Mesenchymal stem cell (in vitro differentiated cells and primary cell): ENCODE data around the gene TTC9C.

ENCODE experiments used
- DNase-seq: peaks from one replicate; pipeline ENCODE4 v3.0.0-alpha.2; 2013
- H2AFZ ChIP-seq: one replicate; pipeline ENCODE4 v1.6.1; 2013; ENCODE audit warnings: low read depth, mild to moderate bottlenecking, control low read depth, inconsistent platforms, low read length, moderate library complexity
- H2AK5ac ChIP-seq: 2 replicates; pipeline ENCODE4 v1.6.1; 2013; ENCODE audit warnings: low read length, moderate library complexity, mild to moderate bottlenecking, inconsistent platforms; ENCODE audit not compliant: severe bottlenecking
- H2BK120ac ChIP-seq: one replicate; pipeline ENCODE4 v1.6.1; 2013; ENCODE audit warnings: low read depth, mild to moderate bottlenecking, inconsistent platforms, low read length, moderate library complexity
- H2BK12ac ChIP-seq, 2 experiments: one replicate each; pipeline ENCODE4 v1.6.1; 2013; ENCODE audit warnings: inconsistent platforms in 2 of 2, low read length in 2 of 2, mild to moderate bottlenecking in 2 of 2, moderate library complexity in 2 of 2, control low read depth in 1 of 2
- H2BK15ac ChIP-seq: one replicate; pipeline ENCODE4 v1.6.1; 2013; ENCODE audit warnings: mild to moderate bottlenecking, low read depth, inconsistent platforms; ENCODE audit not compliant: poor library complexity, severe bottlenecking
- H2BK5ac ChIP-seq: 2 replicates; pipeline ENCODE4 v1.6.1; 2013; ENCODE audit warnings: low read depth, mild to moderate bottlenecking, low read length, control low read depth, inconsistent platforms; ENCODE audit not compliant: poor library complexity, severe bottlenecking
- H3K14ac ChIP-seq, 2 experiments: one replicate each; pipeline ENCODE4 v1.6.1; 2013; ENCODE audit warnings: inconsistent platforms in 2 of 2, low read length in 2 of 2, control low read depth in 1 of 2, mild to moderate bottlenecking in 1 of 2, moderate library complexity in 1 of 2
- H3K18ac ChIP-seq, 2 experiments: one replicate each; pipeline ENCODE4 v1.6.1; 2013; ENCODE audit warnings: inconsistent platforms in 2 of 2, low read length in 2 of 2, control low read depth in 1 of 2, low read depth in 1 of 2, mild to moderate bottlenecking in 1 of 2
- H3K23ac ChIP-seq, 2 experiments: one replicate each; pipeline ENCODE4 v1.6.1; 2013; ENCODE audit warnings: inconsistent platforms in 2 of 2, low read length in 2 of 2, mild to moderate bottlenecking in 2 of 2, moderate library complexity in 2 of 2, control low read depth in 1 of 2
- H3K27ac ChIP-seq: 2 replicates; pipeline ENCODE4 v1.5.1; 2013; ENCODE audit warnings: mild to moderate bottlenecking, moderate library complexity, low read length, control low read depth, inconsistent platforms; ENCODE audit not compliant: poor library complexity, severe bottlenecking
- H3K27me3 ChIP-seq, 2 experiments: 2 replicates each; pipeline versions ENCODE4 v1.6.1 to v1.7.0; 2013; ENCODE audit warnings: low read length in 2 of 2, mild to moderate bottlenecking in 2 of 2, moderate library complexity in 2 of 2, control low read depth in 1 of 2, inconsistent platforms in 1 of 2; ENCODE audit not compliant: control insufficient read depth in 1 of 2, insufficient read depth in 1 of 2
- H3K36me3 ChIP-seq, 2 experiments: 2 replicates each; pipeline versions ENCODE4 v1.6.1 to v1.7.0; 2013; ENCODE audit warnings: low read length in 2 of 2, control low read depth in 1 of 2, inconsistent platforms in 1 of 2, low read depth in 1 of 2, mild to moderate bottlenecking in 1 of 2; ENCODE audit not compliant: insufficient read depth in 2 of 2, control insufficient read depth in 1 of 2
- H3K4ac ChIP-seq, 2 experiments: one replicate each; pipeline ENCODE4 v1.6.1; 2013; ENCODE audit warnings: inconsistent platforms in 2 of 2, low read length in 2 of 2, mild to moderate bottlenecking in 2 of 2, moderate library complexity in 2 of 2, control low read depth in 1 of 2, low read depth in 1 of 2
- H3K4me1 ChIP-seq: 2 replicates; pipeline ENCODE4 v1.6.1; 2013; ENCODE audit warnings: low read depth, low read length, control low read depth; ENCODE audit not compliant: control insufficient read depth, insufficient read depth
- H3K4me2 ChIP-seq: 2 replicates; pipeline ENCODE4 v1.6.1; 2013; ENCODE audit warnings: low read length, mild to moderate bottlenecking, inconsistent platforms; ENCODE audit not compliant: poor library complexity, severe bottlenecking
- H3K4me3 ChIP-seq, 2 experiments: 2 replicates each; pipeline versions ENCODE4 v1.5.1 to v1.7.0; 2013; ENCODE audit warnings: low read length in 2 of 2, mild to moderate bottlenecking in 2 of 2, control low read depth in 1 of 2, low read depth in 1 of 2; ENCODE audit not compliant: insufficient read depth in 1 of 2
- H3K79me1 ChIP-seq: replicated peaks from 2 replicates; pipeline ENCODE4 v1.6.1; 2013; ENCODE audit warnings: mild to moderate bottlenecking, control low read depth, low read length, inconsistent platforms; ENCODE audit not compliant: poor library complexity, severe bottlenecking
- H3K9ac ChIP-seq: 2 replicates; pipeline ENCODE4 v1.7.0; 2013; ENCODE audit warnings: mild to moderate bottlenecking, low read length, moderate library complexity
- H3K9me3 ChIP-seq: 2 replicates; pipeline ENCODE4 v1.7.0; 2013; ENCODE audit warnings: mild to moderate bottlenecking, low read length; ENCODE audit not compliant: control insufficient read depth
- H4K8ac ChIP-seq: one replicate; pipeline ENCODE4 v1.6.1; 2013; ENCODE audit warnings: inconsistent platforms, mild to moderate bottlenecking, low read length, moderate library complexity
- H4K91ac ChIP-seq: one replicate; pipeline ENCODE4 v1.6.1; 2013; ENCODE audit warnings: mild to moderate bottlenecking, low read length, inconsistent platforms
- WGBS: methylation state at CpG from one replicate; pipeline ENCODE4 v1.1.7; 2013; ENCODE audit warnings: mixed read lengths; 5-methylcytosine and 5-hydroxymethylcytosine counted together

TTC9C gene

GRCh38 chr11:62705413-62705812 lies 22.9 kb upstream of the TTC9C start:
- no peak overlapping the region for H2BK5ac ChIP-seq
- H2BK12ac ChIP-seq, result peak overlapping the region in 1 of 2 experiments; percentile 1
- H3K4me2 ChIP-seq, result peak overlapping the region; percentile 68
- peaks cover 33% of the 10 kb centered on the region for H3K4me1 ChIP-seq
- peak overlapping the region in 1 of 2 experiments; percentile 91 for H3K4me3 ChIP-seq
- peaks cover 35 to 36% of the 10 kb centered on the region in 2 experiments for H3K36me3 ChIP-seq
- WGBS, result 78% methylated on average over 7 of the region's 7 CpGs
- H3K14ac ChIP-seq, result peak overlapping the region in 1 of 2 experiments; percentile 8
- H3K9me3 ChIP-seq, result no peaks in the 10 kb centered on the region
- H3K27me3 ChIP-seq, result no peaks in the 10 kb centered on the region
- peak overlapping the region; percentile 82 for H3K27ac ChIP-seq
- H3K79me1 ChIP-seq, result peaks cover 18% of the 10 kb centered on the region
- H3K4ac ChIP-seq, result no peak overlapping the region
- H3K9ac ChIP-seq, result peak overlapping the region; percentile 98
- H2BK15ac ChIP-seq, result no peak overlapping the region
- H2BK120ac ChIP-seq, result no peak overlapping the region
- no peak for DNase-seq
- no peak overlapping the region for H2AK5ac ChIP-seq
- peak overlapping the region in 1 of 2 experiments; percentile 19 for H3K18ac ChIP-seq
- H4K91ac ChIP-seq, result peak overlapping the region; percentile 81
- H3K23ac ChIP-seq, result peak overlapping the region in 1 of 2 experiments; percentile 63
- no peak overlapping the region for H4K8ac ChIP-seq
- no peak overlapping the region for H2AFZ ChIP-seq

GRCh38 chr11:62705880-62706849 lies 22.1 kb upstream of the TTC9C start:
- H4K91ac ChIP-seq, result no peak overlapping the region
- peak overlapping the region; percentile 98 for H3K9ac ChIP-seq
- H3K4me1 ChIP-seq, result peaks cover 33% of the 10 kb centered on the region
- peak overlapping the region; percentile 6 for H2AK5ac ChIP-seq
- no peak overlapping the region for H2BK5ac ChIP-seq
- H2BK120ac ChIP-seq, result no peak overlapping the region
- no peaks in the 10 kb centered on the region for H3K9me3 ChIP-seq
- H3K18ac ChIP-seq, result peak overlapping the region; percentile 56 to 79
- H2BK12ac ChIP-seq, result no peak overlapping the region
- peaks cover 36 to 37% of the 10 kb centered on the region in 2 experiments for H3K36me3 ChIP-seq
- peak overlapping the region; percentile 21 for H2AFZ ChIP-seq
- no peaks in the 10 kb centered on the region for H3K27me3 ChIP-seq
- peak overlapping the region; percentile 55 for H4K8ac ChIP-seq
- peak overlapping the region; percentile 82 for H3K27ac ChIP-seq
- peaks cover 18% of the 10 kb centered on the region for H3K79me1 ChIP-seq
- peak overlapping the region in 1 of 2 experiments; percentile 34 for H3K4ac ChIP-seq
- peak overlapping the region; percentile 60 for H2BK15ac ChIP-seq
- peak overlapping the region in 1 of 2 experiments; percentile 2 for H3K23ac ChIP-seq
- H3K4me2 ChIP-seq, result peak overlapping the region; percentile 93
- peak overlapping the region in 1 of 2 experiments; percentile 5 for H3K14ac ChIP-seq
- WGBS, result 4% methylated on average over 73 of the region's 73 CpGs
- peak; percentile 95 for DNase-seq
- peak overlapping the region; percentile 77 to 91 for H3K4me3 ChIP-seq

GRCh38 chr11:62706850-62707247 lies 21.4 kb upstream of the TTC9C start:
- Histone ChIP-seq H3K23ac (no peak overlapping the region), H3K79me1 (peaks cover 18% of the 10 kb centered on the region), H3K9me3 (no peaks in the 10 kb centered on the region), H2BK12ac (no peak overlapping the region), H3K18ac (peak overlapping the region; percentile 56 to 62), H3K9ac (peak overlapping the region; percentile 79), H3K27me3 (no peaks in the 10 kb centered on the region), H2AFZ (no peak overlapping the region), H2BK5ac (no peak overlapping the region), H4K91ac (no peak overlapping the region), H2BK15ac (no peak overlapping the region), H3K4me1 (peaks cover 33% of the 10 kb centered on the region), H3K4me2 (peak overlapping the region; percentile 93), H3K4me3 (peak overlapping the region in 1 of 2 experiments; percentile 91), H3K4ac (peak overlapping the region in 1 of 2 experiments; percentile 34), H3K27ac (peak overlapping the region; percentile 68), H3K36me3 (peaks cover 35 to 37% of the 10 kb centered on the region in 2 experiments), H2AK5ac (peak overlapping the region; percentile 6), H4K8ac (peak overlapping the region; percentile 35), H3K14ac (peak overlapping the region in 1 of 2 experiments; percentile 5), H2BK120ac (no peak overlapping the region)
- WGBS, result 57% methylated on average over 8 of the region's 8 CpGs
- DNase-seq, result no peak
